HepG2 (cell line): ENCODE measurements around the gene NFE2L2. TPM values are rescaled to one million over a fixed set of nuclear protein-coding genes. Genes with fewer than 3 reads are reported as not detected.

Experiments used
- BRF2 ChIP-seq: sonication (generic); formaldehyde crosslinking; IDR thresholded peaks from 2 replicates; pipeline ENCODE4 v1.8.1; 2022; ENCODE audit warnings: mild to moderate bottlenecking, missing genetic modification reagents
- HES4 ChIP-seq: sonication (generic); formaldehyde crosslinking; IDR thresholded peaks from 2 replicates; pipeline ENCODE4 v1.9.0; 2021; ENCODE audit warnings: mild to moderate bottlenecking, missing genetic modification reagents, borderline replicate concordance
- NBN ChIP-seq: fragments of 450-650 bp; conservative IDR thresholded peaks from 2 replicates; pipeline ENCODE4 v1.6.1; 2017
- NFE2L1 ChIP-seq: sonication (generic); formaldehyde crosslinking; IDR thresholded peaks from 2 replicates; pipeline ENCODE4 v1.4.0; 2020; ENCODE audit warnings: missing genetic modification reagents, mild to moderate bottlenecking, borderline replicate concordance
- NFKBIZ ChIP-seq: IDR thresholded peaks from 2 replicates; pipeline ENCODE4 v1.6.1; 2018; ENCODE audit warnings: missing genetic modification reagents, missing compliant biosample characterization
- NONO ChIP-seq, 2 experiments: fragments of 450-650 bp in 1 of 2; sonication (generic) in 1 of 2; formaldehyde crosslinking in 1 of 2; IDR thresholded peaks in 1 of 2; conservative IDR thresholded peaks in 1 of 2; 2 replicates each; pipeline versions ENCODE4 v1.6.1 to v1.8.0; 2017 to 2022; ENCODE audit warnings: mild to moderate bottlenecking in 1 of 2, missing genetic modification reagents in 1 of 2, moderate library complexity in 1 of 2
- NR2C2 ChIP-seq: sonication (generic); formaldehyde crosslinking; IDR thresholded peaks from 2 replicates; pipeline ENCODE4 v1.4.0; 2020; ENCODE audit warnings: missing genetic modification reagents, mild to moderate bottlenecking, moderate library complexity, borderline replicate concordance
- POGK ChIP-seq: sonication (generic); formaldehyde crosslinking; conservative IDR thresholded peaks from 2 replicates; pipeline ENCODE4 v1.8.0; 2022; ENCODE audit warnings: mild to moderate bottlenecking, moderate library complexity, missing genetic modification reagents
- RBFOX2 ChIP-seq: fragments of 200-400 bp; formaldehyde crosslinking; IDR thresholded peaks from 2 replicates; pipeline ENCODE4 v1.6.1; 2017; ENCODE audit warnings: low read depth, mild to moderate bottlenecking, low read length
- RELA ChIP-seq: sonication (generic); formaldehyde crosslinking; IDR thresholded peaks from 2 replicates; pipeline ENCODE4 v1.4.0; 2020; ENCODE audit warnings: missing genetic modification reagents
- RERE ChIP-seq: IDR thresholded peaks from 2 replicates; pipeline ENCODE4 v1.6.1; 2016; ENCODE audit warnings: low read depth, missing genetic modification reagents, missing compliant biosample characterization
- REXO4 ChIP-seq: sonication (generic); formaldehyde crosslinking; IDR thresholded peaks from 2 replicates; pipeline ENCODE4 v1.8.0; 2022; ENCODE audit warnings: missing genetic modification reagents, mild to moderate bottlenecking, borderline replicate concordance
- SATB2 ChIP-seq: sonication (generic); formaldehyde crosslinking; IDR thresholded peaks from 2 replicates; pipeline ENCODE4 v1.5.0; 2020; ENCODE audit warnings: missing genetic modification reagents
- SCMH1 ChIP-seq: sonication (generic); formaldehyde crosslinking; IDR thresholded peaks from 2 replicates; pipeline ENCODE4 v1.9.0; 2021; ENCODE audit warnings: missing genetic modification reagents, mild to moderate bottlenecking, borderline replicate concordance
- TGIF2 ChIP-seq: IDR thresholded peaks from 2 replicates; pipeline ENCODE4 v1.6.1; 2016; ENCODE audit warnings: control low read depth, missing compliant biosample characterization
- THYN1 ChIP-seq: sonication (generic); formaldehyde crosslinking; IDR thresholded peaks from 2 replicates; pipeline ENCODE4 v1.8.1; 2023; ENCODE audit warnings: low read depth, mild to moderate bottlenecking, moderate library complexity, missing genetic modification reagents, borderline replicate concordance
- ZFP36L2 ChIP-seq: sonication (generic); formaldehyde crosslinking; IDR thresholded peaks from 2 replicates; pipeline ENCODE4 v1.4.0; 2020; ENCODE audit warnings: missing genetic modification reagents
- ZMYM3 ChIP-seq: sonication (generic); formaldehyde crosslinking; IDR thresholded peaks from 2 replicates; pipeline ENCODE4 v1.5.1; 2020; ENCODE audit warnings: mild to moderate bottlenecking, missing genetic modification reagents
- ZNF550 ChIP-seq: sonication (generic); formaldehyde crosslinking; IDR thresholded peaks from 2 replicates; pipeline ENCODE4 v1.4.0; 2020; ENCODE audit warnings: mild to moderate bottlenecking, missing genetic modification reagents, borderline replicate concordance
- ZNF879 ChIP-seq: sonication (generic); formaldehyde crosslinking; IDR thresholded peaks from 2 replicates; pipeline ENCODE4 v1.8.1; 2023; ENCODE audit warnings: missing genetic modification reagents
- ZSCAN9 ChIP-seq: IDR thresholded peaks from 2 replicates; pipeline ENCODE4 v1.6.1; 2016; ENCODE audit warnings: borderline replicate concordance
- polyA plus RNA-seq, 8 experiments: library from polyadenylated mRNA; depleted of rRNA in 3 of 8; stranded (reverse) in 7 of 8; unstranded in 1 of 8; fragments of >200 nt; fragmentation: Illumina TruSeq in 4 of 8; extraction: Trizol in 4 of 8; gene quantifications; 2 replicates each; pipeline versions ENCODE4 v1.2.1 to v1.2.3, GENCODE V29; 2011 to 2016; ENCODE audit warnings: low read depth in 4 of 8, missing spikeins in 1 of 8, mixed read lengths in 1 of 8; ENCODE audit not compliant: insufficient read depth in 1 of 8
- total RNA-seq, 5 experiments: library from RNA; depleted of rRNA; stranded (reverse); fragments of >200 nt; fragmentation: Illumina TruSeq; extraction: Trizol; gene quantifications; 2 replicates each; pipeline ENCODE4 v1.2.3, GENCODE V29; 2016; ENCODE audit warnings: low read depth in 1 of 5

NFE2L2 gene
- total and polyA plus RNA-seq, 2 of the 13 experiments (the other 11 are each of a cell fraction or from before 2014, with no cell fraction given): 84.6 to 215 TPM

GRCh38 chr2:177187631-177188312 lies 76.8 kb downstream of the NFE2L2 start (continued):
- TF ChIP-seq NFKBIZ (CRISPR knock-in tag) (peak; percentile 69), TGIF2 (CRISPR knock-in tag) (peak; percentile 97), RBFOX2 (peak; percentile 66; the same call in 1 of the 2 replicates), POGK (peak; percentile 65), SATB2 (CRISPR knock-in tag) (no peak), ZSCAN9 (CRISPR knock-in tag) (peak; percentile 87), SCMH1 (CRISPR knock-in tag) (no peak), NBN (no peak), RERE (CRISPR knock-in tag) (peak; percentile 74), HES4 (no peak), ZMYM3 (CRISPR knock-in tag) (peak; percentile 89; the same call in 1 of the 2 replicates), NONO (IDR thresholded peaks at IDR 0.05) (no peak), NONO (CRISPR knock-in tag; conservative IDR thresholded peaks at IDR 0.05) (no peak; the same call in 1 of the 2 replicates), ZNF550 (CRISPR knock-in tag) (no peak), ZNF879 (CRISPR knock-in tag) (no peak), BRF2 (CRISPR knock-in tag) (peak; percentile 68; the same call in 1 of the 2 replicates), NR2C2 (CRISPR knock-in tag) (peak; percentile 89), REXO4 (no peak), ZFP36L2 (CRISPR knock-in tag) (no peak), THYN1 (CRISPR knock-in tag) (peak; percentile 78; the same call in 1 of the 2 replicates), RELA (CRISPR knock-in tag) (no peak), NFE2L1 (CRISPR knock-in tag) (no peak)
